Measurements from ENCODE around the gene GRB7.
"Not testable (repeated sequence)": the region's sequence is repeated elsewhere in the genome, so short reads cannot be mapped to it uniquely, and the experiment has no call there.

GRB7 gene

DNA sequence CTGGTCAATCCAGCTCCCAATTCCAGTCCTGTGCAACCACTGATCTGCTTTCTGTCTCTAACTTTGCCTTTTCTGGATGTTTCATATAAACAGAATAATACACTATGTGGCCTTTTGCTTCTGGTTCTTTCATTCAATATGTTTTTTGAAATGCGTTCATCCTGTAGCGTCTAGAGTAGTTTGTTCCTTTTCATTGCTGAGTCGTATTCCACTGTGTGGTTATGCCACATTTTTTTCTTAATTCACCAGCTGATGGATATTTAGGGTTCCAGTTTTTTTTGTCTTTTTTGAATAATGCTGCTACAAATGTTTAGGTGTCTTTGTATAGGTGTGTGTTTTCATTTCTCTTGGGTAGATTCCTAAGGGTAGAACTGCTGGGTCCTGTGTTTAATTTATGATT is 5.2 kb upstream of the GRB7 start:
- no peak for DNase-seq (ENCODE audit: low read depth in 2 of 2)

DNA sequence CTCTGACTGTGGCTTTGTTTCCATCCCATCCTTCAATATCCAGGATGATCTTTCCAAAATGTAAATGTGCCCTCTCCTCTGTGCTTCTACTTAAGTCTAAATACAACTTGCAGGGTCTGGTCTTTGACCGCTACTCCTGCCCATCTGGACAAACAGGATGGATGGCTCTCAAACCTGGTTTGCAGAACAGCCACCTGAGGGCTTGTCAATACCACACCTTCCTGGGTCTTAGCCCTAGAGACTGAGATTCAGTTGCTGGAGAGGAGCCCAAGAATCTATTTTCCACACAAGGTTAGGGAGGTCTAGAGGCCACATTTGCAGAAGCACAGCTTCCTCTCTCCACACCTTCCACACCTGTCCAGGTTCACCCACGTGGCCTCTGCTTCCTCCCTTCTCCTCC is 1.9 kb upstream of the GRB7 start:
- no peak for DNase-seq (ENCODE audit: low read depth in 2 of 2)

DNA sequence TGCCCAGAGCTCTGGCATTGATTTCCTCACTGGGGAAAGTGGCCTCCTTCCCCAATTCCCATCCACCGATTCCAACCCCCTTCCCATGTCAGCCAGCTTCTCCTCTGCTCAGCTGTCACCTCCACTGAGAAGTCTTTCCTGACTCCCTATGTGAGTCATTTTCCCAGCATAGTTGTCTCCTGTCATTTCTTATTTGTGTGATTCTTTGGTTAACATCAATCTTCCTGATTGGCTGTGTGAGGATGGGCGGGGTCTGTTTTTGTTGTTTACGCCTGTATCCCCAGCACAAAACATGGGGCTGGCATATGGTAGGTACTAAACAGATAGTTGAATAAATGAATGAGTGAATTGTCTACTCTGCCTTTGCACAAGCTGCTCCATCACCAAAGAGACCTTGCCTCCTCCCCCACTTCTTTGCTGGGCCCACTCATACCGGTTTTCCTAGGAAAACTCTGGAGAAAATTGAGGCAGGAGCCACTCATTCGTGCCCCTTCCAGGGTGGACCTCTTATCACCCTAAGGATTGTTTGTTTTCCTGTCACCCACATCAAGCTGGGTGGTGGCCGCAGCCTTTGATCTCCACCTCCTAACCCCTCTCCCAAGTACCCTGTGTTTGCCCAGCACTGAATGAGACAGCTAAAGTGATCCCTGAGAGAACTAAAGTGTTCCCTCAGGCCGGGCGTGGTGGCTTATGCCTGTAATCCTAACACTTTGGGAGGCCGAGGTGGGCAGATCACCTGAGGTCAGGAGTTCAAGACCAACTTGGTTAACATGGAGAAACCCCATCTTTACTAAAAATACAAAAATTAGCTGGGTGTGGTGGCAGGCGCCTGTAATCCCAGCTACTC is 1.2 kb upstream of the GRB7 start:
- no peak for DNase-seq (ENCODE audit: low read depth in 2 of 2)

DNA sequence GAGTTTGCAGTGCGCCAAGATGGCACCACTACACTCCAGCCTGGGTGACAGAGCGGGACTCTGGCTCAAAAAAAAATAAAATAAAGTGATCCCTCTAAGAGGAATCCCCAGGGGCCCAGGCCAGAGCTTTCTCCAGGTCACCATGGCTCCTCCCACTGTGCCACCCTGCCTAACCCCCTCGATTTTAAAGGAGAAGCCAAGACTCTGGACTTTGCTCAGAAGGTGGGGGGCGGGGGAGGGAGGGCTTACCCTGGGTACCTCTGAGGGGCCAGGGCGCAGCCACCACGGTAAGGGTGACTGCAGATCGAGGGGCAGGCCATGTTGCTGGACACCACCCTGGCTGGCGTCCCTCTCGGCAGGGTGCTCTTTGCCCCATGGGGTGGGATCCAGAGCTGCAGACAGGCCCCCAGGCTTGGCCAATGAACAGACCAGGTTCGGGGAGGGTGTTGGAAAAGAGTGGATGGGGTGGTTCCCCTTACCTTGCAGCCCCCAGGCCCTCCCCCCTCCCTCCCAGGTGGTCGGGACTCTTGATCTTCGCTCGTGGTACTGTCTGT is 455 bp upstream of the GRB7 start:
- DNase-seq (ENCODE audit: low read depth in 2 of 2), result no peak

DNA sequence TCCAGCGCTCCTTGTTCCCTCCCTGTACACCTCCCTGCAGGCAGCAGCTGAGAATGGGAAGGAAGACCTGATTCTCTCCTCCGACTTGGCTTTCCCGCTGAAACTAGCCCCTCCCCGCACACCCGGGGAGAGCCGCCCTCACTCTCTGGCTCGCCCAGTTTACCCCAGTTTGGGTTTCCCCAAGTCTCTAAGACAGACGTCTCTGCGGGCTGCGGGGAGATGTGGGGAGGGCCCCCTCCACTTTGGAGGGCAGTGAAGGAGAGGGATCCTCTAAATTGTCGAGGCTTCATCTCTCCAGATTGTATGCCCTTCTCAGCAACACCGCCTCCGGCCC is 797 bp downstream of the GRB7 start:
- peak; percentile 17 to 33 for DNase-seq (ENCODE audit: low read depth in 2 of 2)

DNA sequence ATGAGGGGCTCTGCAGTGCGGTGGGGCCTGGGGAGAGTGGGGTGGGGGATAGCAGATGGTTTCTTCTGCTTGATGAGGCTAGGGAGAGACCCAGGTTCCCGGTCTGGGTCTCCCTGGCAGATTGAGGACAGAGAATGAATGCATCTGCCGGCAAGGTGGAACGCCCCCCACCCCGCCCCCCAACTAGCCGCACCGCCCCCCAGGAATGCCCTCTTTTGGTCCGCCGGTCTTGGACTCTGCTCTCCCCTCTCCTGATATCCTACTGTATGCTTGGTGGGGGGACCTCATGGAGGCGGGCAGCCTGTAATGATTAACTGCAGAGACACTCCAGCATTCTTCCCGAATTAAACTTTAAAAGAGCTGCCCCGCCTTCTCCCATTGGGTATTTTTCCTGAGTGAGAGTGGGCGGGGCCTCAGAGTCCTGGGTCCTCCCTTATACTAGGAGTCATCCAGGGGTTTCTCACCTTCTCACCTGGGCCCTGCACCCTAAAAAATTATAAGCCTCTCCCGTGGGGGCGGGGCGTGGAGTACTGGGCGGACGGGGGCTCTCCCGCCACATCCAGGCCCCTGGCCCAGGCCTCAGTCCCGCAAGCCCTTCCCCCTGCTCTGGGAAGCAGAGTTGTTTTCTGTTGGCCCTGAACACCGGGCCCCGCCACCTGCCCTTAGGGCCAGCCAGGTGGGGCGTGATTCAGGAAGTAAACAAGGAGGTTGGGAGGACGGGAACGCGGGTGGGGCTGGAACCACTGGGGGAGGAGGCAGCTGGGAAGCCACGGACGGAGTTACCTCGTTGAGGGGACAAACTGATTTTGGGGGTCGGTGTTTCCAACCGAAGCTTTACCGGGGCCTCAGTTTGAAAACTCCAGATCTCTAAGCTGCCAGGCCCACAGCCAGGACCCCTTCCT is 1.5 kb downstream of the GRB7 start:
- no peak for DNase-seq (ENCODE audit: low read depth in 2 of 2)

DNA sequence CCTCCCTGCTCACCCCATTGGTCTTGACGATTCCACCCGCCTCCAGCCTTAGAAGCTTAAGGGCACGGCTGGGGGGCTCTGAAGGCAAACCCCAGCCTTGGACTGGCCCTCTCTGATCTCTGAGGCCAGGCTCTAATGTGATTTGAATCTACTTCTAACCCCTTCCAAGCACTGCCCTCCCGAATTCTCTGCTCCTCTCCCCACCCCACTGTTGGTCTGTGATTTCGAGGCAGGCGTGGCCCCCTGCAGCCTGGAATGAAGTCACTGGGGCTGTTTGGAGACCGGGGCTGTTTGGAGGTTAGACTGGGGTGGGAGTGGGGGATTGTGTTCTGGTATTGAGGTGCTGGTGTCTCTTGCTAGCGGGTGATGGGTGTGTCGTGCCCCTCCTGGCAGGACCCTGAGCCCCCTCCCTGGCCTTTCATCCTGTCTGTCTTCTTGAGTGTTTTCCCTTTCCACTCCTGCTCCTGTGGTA is 2.2 kb downstream of the GRB7 start:
- DNase-seq (ENCODE audit: low read depth in 2 of 2), result no peak

DNA sequence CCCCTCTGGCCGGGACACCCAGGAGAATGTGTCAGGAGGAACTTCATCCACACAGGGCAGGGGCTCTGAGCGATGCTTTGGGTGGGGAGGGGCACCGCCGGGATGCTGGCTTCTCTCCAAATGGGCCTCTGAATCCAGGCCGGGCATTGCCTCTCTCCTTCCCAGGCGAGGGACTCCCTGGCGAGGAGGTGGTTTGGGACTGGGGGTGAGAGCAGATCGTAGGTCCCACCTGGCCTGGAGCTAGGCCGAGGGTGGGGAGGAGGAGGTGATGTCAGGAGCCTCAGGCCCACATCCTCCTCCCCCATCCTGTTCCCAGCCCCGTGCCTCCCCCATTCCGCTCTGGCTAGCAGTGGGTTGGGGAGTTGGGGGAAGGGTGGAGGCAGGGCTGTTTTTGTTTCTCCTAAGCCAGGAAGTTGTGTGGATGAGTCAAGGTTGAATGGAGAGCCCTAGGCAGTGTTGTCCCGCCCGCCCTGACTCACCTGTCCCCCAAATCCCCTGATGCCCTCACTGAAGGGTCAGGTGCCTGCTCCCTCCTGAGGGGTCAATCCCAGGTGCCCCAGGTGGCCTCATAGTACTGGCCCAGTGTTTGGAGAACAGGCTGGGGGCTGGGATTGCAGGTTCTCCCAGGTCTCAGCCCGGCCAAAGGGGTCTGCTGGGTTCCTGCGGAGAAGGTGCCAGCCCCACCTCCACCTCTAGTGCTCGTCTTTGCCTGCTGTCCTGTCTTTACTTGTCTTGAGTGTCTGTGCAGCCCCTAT is 2.8 kb downstream of the GRB7 start:
- no peak for DNase-seq (ENCODE audit: low read depth in 2 of 2)

DNA sequence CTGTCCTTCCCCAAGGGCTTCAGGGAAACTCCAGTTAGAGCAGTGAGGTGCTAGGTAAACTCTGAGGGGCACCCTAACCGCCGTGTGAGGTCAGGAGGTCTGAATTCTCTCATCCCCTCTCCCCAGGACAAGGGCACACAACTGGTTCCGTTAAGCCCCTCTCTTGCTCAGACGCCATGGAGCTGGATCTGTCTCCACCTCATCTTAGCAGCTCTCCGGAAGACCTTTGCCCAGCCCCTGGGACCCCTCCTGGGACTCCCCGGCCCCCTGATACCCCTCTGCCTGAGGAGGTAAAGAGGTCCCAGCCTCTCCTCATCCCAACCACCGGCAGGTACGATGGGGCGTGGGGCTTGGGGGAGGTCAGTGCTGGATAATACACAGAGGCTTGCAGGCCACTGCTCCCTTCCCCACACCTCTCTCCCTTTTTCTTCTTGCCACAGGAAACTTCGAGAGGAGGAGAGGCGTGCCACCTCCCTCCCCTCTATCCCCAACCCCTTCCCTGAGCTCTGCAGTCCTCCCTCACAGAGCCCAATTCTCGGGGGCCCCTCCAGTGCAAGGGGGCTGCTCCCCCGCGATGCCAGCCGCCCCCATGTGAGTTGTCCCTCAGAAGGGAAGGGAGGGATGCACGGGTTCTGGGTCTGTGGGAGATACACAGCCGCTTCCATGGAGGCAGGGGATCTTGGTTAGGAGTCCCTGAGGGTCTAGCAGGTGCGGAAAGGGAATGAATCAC is 4.6 kb downstream of the GRB7 start:
- no peak for DNase-seq (ENCODE audit: low read depth in 2 of 2)

DNA sequence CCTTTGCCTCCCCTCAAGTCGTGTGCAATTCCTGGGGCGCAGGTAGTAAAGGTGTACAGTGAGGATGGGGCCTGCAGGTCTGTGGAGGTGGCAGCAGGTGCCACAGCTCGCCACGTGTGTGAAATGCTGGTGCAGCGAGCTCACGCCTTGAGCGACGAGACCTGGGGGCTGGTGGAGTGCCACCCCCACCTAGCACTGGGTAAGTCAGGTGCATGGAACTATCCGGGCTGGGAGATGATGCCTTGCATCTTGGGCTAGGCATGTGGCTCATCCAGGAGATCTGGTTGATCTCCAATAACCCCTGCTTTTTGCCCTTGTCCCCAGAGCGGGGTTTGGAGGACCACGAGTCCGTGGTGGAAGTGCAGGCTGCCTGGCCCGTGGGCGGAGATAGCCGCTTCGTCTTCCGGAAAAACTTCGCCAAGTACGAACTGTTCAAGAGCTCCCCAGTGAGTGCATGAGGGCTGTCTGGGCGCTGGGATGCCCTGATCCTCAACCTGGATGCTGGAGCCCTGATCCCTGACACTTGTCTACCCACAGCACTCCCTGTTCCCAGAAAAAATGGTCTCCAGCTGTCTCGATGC is 5.2 kb downstream of the GRB7 start:
- DNase-seq (ENCODE audit: low read depth in 2 of 2), result no peak

DNA sequence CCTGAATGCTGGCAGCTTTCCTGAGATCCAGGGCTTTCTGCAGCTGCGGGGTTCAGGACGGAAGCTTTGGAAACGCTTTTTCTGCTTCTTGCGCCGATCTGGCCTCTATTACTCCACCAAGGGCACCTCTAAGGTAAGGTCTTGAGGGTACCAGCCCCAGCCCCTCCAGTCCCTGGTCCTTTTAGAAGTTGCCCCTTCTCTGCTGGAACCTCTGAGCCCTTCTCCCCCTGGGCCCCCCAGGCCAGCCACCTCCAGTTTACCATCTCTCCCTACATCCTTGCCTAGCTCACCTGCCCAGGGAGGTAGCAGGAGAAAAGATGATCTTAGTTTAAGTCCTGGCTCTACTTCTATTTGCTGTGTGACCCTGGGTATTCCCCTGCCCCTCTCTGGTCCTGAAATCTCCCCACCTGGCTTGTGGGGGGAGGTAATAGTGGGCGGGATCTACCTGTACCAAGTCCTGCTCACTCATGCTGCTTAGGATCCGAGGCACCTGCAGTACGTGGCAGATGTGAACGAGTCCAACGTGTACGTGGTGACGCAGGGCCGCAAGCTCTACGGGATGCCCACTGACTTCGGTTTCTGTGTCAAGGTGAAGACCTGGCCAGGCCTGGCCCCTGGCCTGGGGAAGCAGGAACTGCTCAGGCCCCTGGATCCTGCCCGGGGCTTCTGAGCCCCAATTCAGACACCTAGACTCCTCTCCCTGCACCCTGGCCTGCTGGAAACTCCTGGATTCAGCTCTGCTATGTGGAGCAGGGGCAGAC is 6.5 kb downstream of the GRB7 start:
- no peak for DNase-seq (ENCODE audit: low read depth in 2 of 2)

DNA sequence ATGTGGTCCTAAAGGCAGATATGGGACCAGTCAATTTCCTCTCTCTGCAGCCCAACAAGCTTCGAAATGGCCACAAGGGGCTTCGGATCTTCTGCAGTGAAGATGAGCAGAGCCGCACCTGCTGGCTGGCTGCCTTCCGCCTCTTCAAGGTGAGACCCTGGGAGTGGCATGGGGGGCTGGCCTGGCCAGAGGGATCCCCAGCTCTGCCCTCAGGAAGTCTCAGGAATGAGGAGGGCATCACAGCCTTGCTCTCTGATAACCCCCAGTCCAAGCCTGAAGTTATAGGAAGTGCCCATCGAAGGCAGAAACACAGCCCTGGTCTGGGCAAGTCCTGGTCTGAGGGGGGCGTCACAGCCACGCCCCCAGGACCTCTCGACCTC is 7.1 kb downstream of the GRB7 start:
- DNase-seq (ENCODE audit: low read depth in 2 of 2), result no peak

DNA sequence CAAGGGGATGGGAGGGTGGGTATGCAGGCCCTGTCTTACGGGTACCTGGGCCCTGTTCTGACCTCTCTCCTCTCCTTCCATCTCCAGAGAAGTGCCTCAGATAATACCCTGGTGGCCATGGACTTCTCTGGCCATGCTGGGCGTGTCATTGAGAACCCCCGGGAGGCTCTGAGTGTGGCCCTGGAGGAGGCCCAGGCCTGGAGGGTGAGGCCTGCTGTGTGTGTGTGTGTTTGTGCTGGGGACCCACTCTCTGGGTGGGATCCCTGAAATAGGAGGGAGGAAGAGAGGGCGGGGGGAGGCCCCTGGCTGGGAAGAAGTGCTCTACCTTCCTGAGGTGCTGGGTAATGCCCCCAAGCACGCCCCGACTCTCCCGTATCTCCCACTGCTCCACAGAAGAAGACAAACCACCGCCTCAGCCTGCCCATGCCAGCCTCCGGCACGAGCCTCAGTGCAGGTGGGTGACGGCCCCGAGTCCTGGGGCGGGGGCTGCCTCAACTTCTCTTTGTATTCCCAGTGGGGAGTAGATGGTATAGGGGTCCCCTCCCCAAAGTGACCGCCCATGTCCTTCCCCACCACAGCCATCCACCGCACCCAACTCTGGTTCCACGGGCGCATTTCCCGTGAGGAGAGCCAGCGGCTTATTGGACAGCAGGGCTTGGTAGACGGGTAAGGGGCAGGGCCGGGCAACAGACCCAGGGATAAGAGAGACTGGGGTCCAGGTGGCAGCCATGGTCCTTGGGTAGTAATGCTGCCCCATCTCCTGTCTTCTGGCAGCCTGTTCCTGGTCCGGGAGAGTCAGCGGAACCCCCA is 7.8 kb downstream of the GRB7 start:
- DNase-seq (ENCODE audit: low read depth in 2 of 2), result no peak

DNA sequence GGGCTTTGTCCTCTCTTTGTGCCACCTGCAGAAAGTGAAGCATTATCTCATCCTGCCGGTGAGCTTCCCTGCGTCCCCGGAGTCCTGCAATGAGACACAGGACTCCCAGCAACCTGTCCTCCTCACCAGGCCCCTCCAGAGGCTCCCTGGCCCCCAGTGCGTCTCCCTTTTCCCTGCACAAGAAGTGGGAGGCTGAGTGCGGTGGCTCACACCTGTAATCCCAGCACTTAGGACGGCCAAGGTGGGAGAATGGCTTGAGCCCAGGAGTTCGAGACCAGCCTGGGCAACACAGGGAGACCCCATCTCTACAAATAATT is 8.4 kb downstream of the GRB7 start:
- no peak for DNase-seq (ENCODE audit: low read depth in 2 of 2)

DNA sequence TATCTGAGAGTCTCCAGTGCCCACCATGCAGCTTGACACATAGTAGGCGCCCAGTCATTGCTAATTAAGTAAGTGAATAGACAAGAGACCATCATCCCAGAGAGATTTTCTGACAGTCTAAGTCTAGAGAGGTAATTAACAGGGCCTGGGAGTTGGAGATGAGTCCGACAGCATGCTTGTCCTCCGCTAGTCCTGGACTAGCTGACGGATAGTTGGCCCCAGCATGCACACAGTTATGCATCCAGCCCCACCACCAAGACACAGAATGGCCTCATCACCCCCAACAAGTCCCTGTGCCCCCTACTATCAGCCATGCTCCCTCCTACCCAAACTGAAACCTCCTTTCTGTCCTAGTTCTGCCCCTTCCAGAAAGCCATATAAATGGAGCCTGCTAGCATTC is 10.0 kb downstream of the GRB7 start:
- DNase-seq (ENCODE audit: low read depth in 2 of 2), result no peak

DNA sequence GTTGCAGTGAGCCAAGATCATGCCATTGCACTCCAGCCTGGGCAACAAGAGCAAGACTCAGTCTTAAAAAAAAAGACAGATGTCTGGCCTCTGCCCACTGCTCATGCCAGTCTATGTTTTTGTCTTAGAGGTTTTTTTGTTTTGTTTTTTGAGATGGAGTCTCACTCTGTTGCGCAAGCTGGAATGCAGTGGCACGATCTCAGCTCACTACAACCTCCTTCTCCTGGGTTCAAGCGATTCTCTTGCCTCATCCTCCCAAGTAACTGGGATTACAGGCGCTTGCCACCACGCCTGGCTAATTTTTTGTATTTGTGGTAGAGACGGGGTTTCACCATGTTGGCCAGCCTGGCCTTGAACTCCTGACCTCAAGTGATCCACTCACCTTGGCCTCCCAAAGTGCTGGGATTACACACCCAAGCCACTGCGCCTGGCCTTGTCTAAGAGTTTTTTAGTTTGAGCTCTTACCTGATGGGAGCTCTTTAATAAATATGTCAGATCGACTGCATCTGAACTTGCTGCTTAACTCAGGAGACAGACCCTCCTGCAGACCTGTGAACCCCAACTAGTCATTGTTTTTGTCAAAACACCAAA is 10.8 kb downstream of the GRB7 start:
- not testable (repeated sequence) for DNase-seq (ENCODE audit: low read depth in 2 of 2)

DNA sequence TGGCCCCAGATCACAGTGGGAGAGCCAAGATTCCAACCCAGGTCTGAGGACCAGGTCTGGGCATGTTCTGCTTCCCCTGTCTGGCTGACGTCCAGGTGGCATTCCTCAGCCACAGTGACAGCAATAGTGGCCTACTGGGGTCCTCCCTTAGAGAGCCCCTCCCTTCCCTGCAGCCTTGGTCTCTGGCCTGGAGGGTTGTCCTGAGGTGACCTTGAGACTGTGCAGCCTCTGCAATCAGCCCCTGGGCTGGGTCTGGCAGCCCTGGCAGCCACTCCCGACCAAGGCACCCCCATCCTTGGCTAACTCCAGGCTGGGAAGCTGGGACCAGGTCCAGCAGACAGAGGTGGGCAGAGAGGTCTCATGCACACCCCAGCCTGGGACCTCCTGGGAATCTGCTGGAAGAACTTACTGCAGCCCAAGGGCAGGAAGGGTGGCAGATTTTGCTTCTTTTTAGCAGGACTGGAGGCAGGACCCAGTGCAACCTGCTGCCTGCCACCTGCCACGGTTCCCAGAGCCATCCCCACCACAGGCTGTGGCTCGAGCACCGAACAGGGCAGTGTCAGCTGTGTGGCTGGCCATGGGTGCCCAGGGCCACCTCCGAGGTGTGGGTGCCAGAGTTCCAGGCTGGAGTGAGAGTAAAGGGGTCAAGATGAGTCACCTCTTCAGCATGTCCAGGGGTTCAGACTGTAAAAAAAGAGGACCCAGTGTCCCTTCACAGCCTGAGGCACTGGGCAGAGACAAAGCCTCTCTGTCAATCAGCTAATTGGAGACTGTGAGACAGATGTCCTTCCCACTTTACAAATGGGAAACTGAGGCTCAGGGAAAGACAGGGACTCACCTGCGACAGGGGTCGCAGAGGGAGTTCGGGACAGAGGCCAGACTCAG is 12.6 kb downstream of the GRB7 start:
- DNase-seq (ENCODE audit: low read depth in 2 of 2), result no peak

DNA sequence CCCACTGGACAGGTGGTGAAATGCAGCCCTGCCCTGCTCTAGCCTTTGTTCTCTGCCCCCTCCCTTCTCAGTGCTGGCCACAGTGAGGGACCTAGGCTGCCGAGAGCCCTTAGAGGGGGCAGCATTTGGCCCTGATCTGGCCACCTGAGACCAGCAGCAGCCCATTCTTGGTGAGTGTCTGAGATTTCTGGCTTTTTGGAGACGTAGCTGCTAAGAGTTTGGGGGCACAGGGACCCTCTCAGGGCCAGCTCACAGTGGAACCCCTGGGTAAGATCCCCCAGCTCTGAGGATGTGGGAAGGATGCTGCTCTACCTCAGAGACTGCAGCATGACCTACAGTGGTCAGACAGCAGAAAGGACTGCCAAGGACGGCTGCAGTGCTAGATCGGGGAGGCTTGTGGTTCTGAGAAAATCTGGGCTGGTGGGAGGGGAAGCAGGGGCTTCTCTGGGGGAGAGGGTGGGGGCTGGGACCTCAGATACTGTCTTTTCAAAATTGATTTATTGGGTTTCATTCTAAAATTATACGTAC is 13.3 kb downstream of the GRB7 start:
- DNase-seq (ENCODE audit: low read depth in 2 of 2), result no peak

Measured in stimulated activated CD8-positive, alpha-beta memory T cell treated with anti-CD3 and anti-CD28 coated beads, Interleukin-7, amount 100 ng/mL, for 4 hours (primary cell).